Embryonic facial prominence (tissue), 1 donor: Measurements from ENCODE around the gene DUSP15.
"Not testable (repeated sequence)": the region's sequence is repeated elsewhere in the genome, so short reads cannot be mapped to it uniquely, and the experiment has no call there.

Experiments
- DNase-seq: peaks from one replicate; pipeline ENCODE4 v3.0.0-alpha.2; 2016; ENCODE audit errors: extremely low spot score

The DUSP15 gene

GRCh38 chr20:31869942-31870725 lies at the start of gene DUSP15, which contains the start of gene TTLL9:
DUSP15 (minus strand) TSS chr20:31870527; CDS start chr20:31870337, 190 bp downstream.
TTLL9 (plus strand) TSS chr20:31870634; CDS start chr20:31871127, 493 bp downstream.
- no peak for DNase-seq

- DNase-seq = no peak
These were observed 49.3 kb upstream of the DUSP15 start for GRCh38 chr20:31919410-31920155.

- DNase-seq = no peak
These were observed 48.3 kb upstream of the DUSP15 start for GRCh38 chr20:31918466-31919105.

- not testable (repeated sequence) for DNase-seq
These were observed 47.7 kb upstream of the DUSP15 start for GRCh38 chr20:31917962-31918412.

GRCh38 chr20:31916708-31917107 lies 46.4 kb upstream of the DUSP15 start:
- DNase-seq = no peak

- DNase-seq = no peak
These were observed 45.4 kb upstream of the DUSP15 start for GRCh38 chr20:31915491-31916280.

- no peak for DNase-seq
These were observed 43.8 kb upstream of the DUSP15 start for GRCh38 chr20:31914170-31914569.

- DNase-seq = no peak
These were observed 43.3 kb upstream of the DUSP15 start for GRCh38 chr20:31913431-31914157.

GRCh38 chr20:31910071-31910803 lies 39.9 kb upstream of the DUSP15 start:
- DNase-seq = no peak

- DNase-seq = no peak
These were observed 39.1 kb upstream of the DUSP15 start for GRCh38 chr20:31909253-31910070.

GRCh38 chr20:31908424-31908823 lies 38.1 kb upstream of the DUSP15 start:
- DNase-seq = no peak

GRCh38 chr20:31908016-31908415 lies 37.7 kb upstream of the DUSP15 start:
- no peak for DNase-seq

GRCh38 chr20:31907046-31907445 lies 36.7 kb upstream of the DUSP15 start:
- no peak for DNase-seq

- no peak for DNase-seq
These were observed 35.7 kb upstream of the DUSP15 start for GRCh38 chr20:31906001-31906400.

- no peak for DNase-seq
These were observed 33.5 kb upstream of the DUSP15 start for GRCh38 chr20:31903627-31904386.

GRCh38 chr20:31901615-31902014 lies 31.3 kb upstream of the DUSP15 start:
- DNase-seq = no peak

GRCh38 chr20:31897541-31897940 lies 27.2 kb upstream of the DUSP15 start:
- DNase-seq = no peak

GRCh38 chr20:31896049-31896448 lies 25.7 kb upstream of the DUSP15 start:
- no peak for DNase-seq
